Type B pancreatic cell (in vitro differentiated cells): ENCODE data around the gene TENM3. TPM values are rescaled to one million over a fixed set of nuclear protein-coding genes. Genes with fewer than 3 reads are reported as not detected.

Experiments
- DNase-seq: peaks from one replicate; pipeline ENCODE4 v3.0.0; 2021; ENCODE audit warnings: mixed read lengths; ENCODE audit not compliant: unreplicated experiment; ENCODE audit errors: extremely low spot score
- H3K27ac Mint-ChIP-seq: 2 replicates; pipeline ENCODE4 v1.8.0; 2021; ENCODE audit warnings: mild to moderate bottlenecking, mixed read lengths
- H3K27me3 Mint-ChIP-seq: 2 replicates; pipeline ENCODE4 v1.8.0; 2021; ENCODE audit warnings: mixed read lengths
- H3K36me3 Mint-ChIP-seq: 2 replicates; pipeline ENCODE4 v1.8.0; 2021; ENCODE audit warnings: mixed read lengths
- H3K4me1 Mint-ChIP-seq: one replicate; pipeline ENCODE4 v1.8.0; 2021; ENCODE audit warnings: mixed read lengths; ENCODE audit not compliant: unreplicated experiment
- H3K4me3 Mint-ChIP-seq: 2 replicates; pipeline ENCODE4 v1.8.0; 2021; ENCODE audit warnings: mild to moderate bottlenecking, mixed read lengths
- H3K9me3 Mint-ChIP-seq: 2 replicates; pipeline ENCODE4 v1.8.0; 2021; ENCODE audit warnings: mixed read lengths
- CTCF ChIP-seq: fragments of 200-600 bp; sonication (generic); conservative IDR thresholded peaks from 2 replicates; pipeline ENCODE4 v1.5.0; 2021; ENCODE audit warnings: antibody characterized with exemption, mild to moderate bottlenecking
- total RNA-seq: library from RNA; stranded (reverse); gene quantifications from 2 replicates; pipeline ENCODE4 v1.2.1, GENCODE V29; 2021; ENCODE audit warnings: low replicate concordance

The TENM3 gene
- total RNA-seq, 1 donor from 2014 or later, result 73.5 TPM

GRCh38 chr4:182502064-182502463, 258.9 kb downstream of the TENM3 start:
- Mint-ChIP-seq H3K27me3 (no peaks in the 10 kb centered on the region), H3K27ac (no peak overlapping the region), H3K36me3 (no peaks in the 10 kb centered on the region), H3K4me3 (no peak overlapping the region), H3K9me3 (no peaks in the 10 kb centered on the region), H3K4me1 (peaks cover 7% of the 10 kb centered on the region)
- no peak for TF ChIP-seq CTCF
- DNase-seq, result no peak

DNA sequence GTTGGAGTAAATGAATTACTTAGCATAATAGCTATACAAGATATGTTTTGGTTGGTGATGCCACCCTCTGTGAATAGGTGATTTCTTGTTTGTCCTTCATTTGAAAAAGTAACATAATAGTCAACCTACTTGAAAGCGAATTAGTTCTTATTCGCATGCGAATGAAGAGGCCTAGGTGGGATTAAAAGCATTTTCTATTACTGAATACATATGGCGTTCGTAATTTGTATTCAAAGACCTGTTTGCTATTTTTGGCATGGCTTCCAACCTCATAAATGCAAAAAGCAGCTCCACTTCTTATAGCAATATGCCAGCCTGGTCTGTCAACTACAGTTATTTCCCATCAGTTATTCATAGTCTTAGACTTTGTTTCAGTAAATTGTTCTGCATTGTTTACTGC, 261.3 kb downstream of the TENM3 start:
- no peak overlapping the region for H3K27ac Mint-ChIP-seq
- no peak for DNase-seq
- no peak overlapping the region for H3K4me3 Mint-ChIP-seq
- H3K9me3 Mint-ChIP-seq, result no peaks in the 10 kb centered on the region
- no peak for TF ChIP-seq CTCF
- no peaks in the 10 kb centered on the region for H3K36me3 Mint-ChIP-seq
- peaks cover 11% of the 10 kb centered on the region for H3K4me1 Mint-ChIP-seq
- no peaks in the 10 kb centered on the region for H3K27me3 Mint-ChIP-seq

DNA sequence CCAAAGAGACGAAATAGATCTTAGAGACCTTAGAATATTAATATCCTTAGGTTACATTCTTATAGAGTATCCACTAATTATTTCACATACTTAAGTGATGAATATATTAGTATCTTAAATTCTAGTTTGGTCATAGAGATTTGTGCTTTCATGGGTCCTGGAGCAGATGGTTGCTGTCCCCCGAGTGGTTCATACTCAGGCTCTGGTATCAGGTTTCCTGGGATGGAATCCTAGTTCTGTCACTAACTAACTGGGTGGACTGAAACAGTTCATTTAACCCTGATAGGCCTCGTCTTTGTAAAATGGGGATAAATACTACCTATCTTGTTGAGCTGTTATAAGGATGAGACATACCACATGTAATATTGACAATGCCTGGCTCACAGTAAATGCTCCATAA, 264.6 kb downstream of the TENM3 start:
- no peak for TF ChIP-seq CTCF
- Mint-ChIP-seq H3K27me3 (no peaks in the 10 kb centered on the region), H3K4me1 (peaks cover 11% of the 10 kb centered on the region), H3K27ac (no peak overlapping the region), H3K4me3 (no peak overlapping the region), H3K36me3 (no peaks in the 10 kb centered on the region), H3K9me3 (no peaks in the 10 kb centered on the region)
- no peak for DNase-seq

DNA sequence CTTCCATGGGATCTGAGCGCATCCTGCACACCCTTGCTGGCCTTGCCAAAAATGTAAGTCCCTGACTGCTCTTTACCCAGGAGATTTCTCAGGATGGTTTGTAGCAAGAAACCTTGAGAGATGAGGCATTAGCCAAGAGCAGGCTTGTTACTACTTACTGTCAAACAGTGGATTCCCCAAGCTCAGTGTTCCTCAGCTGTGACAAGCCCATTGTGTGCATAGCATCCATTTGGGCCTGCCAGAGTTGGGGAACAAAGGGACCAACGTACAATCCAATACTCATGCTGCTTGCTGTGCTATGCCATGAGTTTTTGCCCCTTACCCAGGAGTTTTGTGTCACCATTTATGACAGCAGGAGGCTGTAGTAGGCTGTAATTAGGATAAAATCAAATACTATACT, 267.6 kb downstream of the TENM3 start:
- H3K4me1 Mint-ChIP-seq, result peaks cover 9% of the 10 kb centered on the region
- H3K36me3 Mint-ChIP-seq, result peaks cover 2% of the 10 kb centered on the region

DNA sequence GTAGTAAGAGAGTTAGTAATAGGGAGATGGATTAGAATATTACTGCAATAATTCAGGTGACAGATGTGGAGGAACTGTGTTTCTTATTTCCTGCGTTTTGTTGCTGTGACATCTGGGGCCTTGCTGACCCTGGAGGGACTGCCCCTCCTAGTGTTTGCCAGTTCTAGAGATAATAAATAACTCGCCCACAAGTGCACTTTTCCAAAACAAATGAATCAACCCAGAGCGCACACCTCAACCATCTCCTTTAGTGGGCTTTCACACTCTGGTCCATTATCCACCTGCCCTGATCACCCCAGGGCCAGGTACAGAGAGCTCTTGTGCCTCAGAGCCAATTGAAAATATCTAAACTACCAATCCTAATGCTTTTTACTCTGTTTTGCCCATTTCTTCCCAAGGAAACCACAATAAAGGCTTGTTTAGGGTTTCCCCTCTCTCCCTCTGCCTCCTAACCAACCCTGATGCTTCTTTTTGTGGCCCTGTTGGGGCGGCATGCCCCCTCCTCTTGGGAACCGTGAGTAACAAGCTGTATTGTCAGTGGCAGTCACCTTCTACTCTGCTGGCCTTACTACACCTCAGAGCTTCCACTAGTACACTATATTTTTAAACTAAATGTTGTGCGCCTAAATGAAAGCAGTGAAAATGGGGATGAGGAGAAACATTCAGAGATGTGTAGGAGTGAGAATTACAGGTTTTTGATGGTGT, 270.5 kb downstream of the TENM3 start:
- DNase-seq, result no peak
- H3K36me3 Mint-ChIP-seq, result peaks cover 8% of the 10 kb centered on the region
- H3K27me3 Mint-ChIP-seq, result no peaks in the 10 kb centered on the region
- H3K4me1 Mint-ChIP-seq, result no peaks in the 10 kb centered on the region
- no peak overlapping the region for H3K4me3 Mint-ChIP-seq
- no peak for TF ChIP-seq CTCF
- no peak overlapping the region for H3K27ac Mint-ChIP-seq
- H3K9me3 Mint-ChIP-seq, result no peaks in the 10 kb centered on the region

More for the DNA sequence above, 267.6 kb downstream of the TENM3 start:
- no peak for DNase-seq
- no peak overlapping the region for H3K27ac Mint-ChIP-seq
- H3K4me3 Mint-ChIP-seq, result no peak overlapping the region
- no peaks in the 10 kb centered on the region for H3K9me3 Mint-ChIP-seq
- no peaks in the 10 kb centered on the region for H3K27me3 Mint-ChIP-seq
- no peak for TF ChIP-seq CTCF
